Inferior parietal cortex (tissue), 1 donor: Measurements from ENCODE around the gene WASF2.
A peak's percentile ranks its signal among the peaks of the same experiment; 100 is the strongest.
"Not testable (repeated sequence)": the region's sequence is repeated elsewhere in the genome, so short reads cannot be mapped to it uniquely, and the experiment has no call there.

Experiments used
- DNase-seq: peaks from one replicate; pipeline ENCODE4 v3.0.0-alpha.2; 2016; ENCODE audit errors: extremely low spot score

WASF2 gene

DNA sequence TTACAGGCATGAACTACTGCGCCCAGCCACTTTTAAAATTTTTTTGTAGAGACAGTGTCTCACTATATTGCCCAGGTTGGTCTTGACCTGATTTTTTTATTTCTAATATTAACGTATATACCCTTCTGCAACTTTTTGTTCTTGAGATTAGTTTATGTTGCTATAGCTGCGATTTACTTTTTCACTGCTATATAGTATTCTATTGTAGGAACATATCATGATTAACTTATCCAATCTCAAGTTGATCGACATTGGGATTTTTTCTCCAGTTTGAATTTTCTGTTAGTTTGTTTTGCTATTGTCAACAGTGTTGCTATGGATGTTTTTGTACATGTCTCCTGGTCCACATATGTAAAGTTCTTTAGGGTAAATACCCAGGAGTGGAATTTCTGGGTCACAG, 35.4 kb downstream of the WASF2 start:
- no peak for DNase-seq

GRCh38 chr1:27451343-27451742, 38.6 kb downstream of the WASF2 start:
- no peak for DNase-seq

GRCh38 chr1:27448982-27449381, 41.0 kb downstream of the WASF2 start:
- DNase-seq, result no peak

DNA sequence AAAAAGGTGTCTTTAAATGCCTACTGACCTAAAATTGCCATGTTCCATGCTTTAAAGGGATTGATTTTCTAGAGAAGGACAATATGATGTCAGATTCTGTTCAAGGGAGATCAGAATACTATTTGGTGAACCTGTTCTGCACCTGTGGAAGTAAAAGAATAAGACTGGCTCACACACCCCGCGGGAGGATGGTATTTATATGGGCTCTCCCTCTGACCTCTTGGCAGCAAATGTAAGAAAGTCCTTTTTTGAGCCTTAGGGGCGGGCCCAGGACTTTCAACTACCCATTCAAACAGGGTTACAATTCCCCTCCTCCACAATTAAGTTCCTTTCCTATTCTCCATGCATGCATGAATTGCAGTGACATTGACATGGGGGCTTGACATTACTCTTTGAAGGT, 42.1 kb downstream of the WASF2 start:
- DNase-seq, result no peak

DNA sequence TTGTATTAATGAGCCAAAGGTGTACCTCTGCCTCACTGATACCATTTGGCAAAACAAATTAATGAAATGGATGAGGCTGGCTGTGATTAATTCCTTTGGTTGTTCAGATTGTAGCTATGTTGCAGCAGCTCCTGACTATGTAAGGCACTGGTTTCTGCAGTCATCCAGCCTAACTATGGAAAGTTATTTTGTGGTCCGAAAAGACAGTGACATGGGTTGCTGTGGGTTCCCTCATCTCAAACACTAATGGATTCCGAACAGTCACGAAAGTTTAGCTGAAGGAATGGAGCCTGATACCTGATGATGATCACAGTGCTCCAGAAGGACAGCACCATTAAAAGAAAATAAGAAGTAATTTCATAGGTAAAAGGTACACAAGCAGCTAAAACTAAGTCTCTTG, 42.6 kb downstream of the WASF2 start:
- no peak for DNase-seq

DNA sequence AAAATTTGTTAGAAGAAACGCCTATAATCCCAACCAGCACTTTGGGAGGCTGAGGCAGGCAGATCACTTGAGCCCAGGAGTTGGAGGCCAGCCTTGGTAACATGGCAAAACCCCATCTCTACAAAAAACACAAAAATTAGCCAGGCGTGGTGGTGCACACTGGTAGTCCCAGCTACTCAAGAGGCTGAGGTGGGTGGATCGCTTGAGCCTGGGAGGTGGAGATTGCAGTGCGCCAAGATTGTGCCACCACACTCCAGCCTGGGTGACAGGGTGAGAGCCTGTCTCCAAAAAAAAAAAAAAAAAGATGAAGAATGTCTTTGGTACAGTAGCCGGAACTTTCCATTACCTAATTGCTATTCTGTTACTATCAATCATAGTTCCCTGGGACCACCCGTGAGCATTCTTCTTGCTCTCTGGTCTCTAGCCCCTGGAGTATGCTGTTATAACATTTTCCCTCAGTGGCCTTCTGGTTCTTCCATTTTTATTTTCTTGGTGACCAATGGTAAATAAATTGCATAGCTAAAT, 43.4 kb downstream of the WASF2 start:
- DNase-seq, result no peak

GRCh38 chr1:27445177-27445936, 44.6 kb downstream of the WASF2 start:
- no peak for DNase-seq

DNA sequence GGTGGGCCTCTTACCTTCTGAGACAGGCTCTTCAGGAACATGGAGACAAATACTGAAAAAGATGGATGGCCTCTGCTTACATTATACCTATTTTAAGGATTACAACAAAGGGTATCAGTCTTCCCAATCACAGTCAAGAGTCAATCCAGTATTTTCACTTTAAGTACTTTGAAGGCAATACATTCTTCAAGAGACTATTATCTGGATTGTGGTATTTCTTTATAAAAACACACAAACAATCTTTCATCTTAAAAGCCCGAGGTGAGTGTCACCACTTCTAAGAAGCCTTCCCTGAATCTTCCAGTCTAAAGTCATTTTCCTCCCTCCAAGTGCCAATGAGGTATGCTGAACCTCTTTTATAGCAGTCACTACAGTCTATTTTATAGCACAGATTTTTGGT, 45.3 kb downstream of the WASF2 start:
- DNase-seq, result no peak

DNA sequence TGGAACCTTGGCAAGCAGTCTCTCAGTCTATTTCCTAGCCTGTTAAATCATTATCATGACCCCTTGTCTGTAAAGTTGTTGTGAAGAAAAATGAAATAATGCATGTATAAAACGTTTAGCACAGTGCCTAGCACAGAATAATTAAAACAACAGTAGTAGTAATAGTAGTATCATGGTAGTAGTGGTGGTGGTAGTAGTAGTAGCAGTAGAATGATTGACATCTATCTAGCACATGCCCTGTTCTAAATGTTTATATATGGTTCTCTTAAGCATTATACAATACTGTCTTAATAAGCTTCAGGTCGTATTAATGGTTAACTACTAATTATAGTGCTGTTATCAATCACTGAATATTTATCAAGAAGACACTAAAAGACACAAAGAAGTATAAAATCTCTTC, 50.8 kb downstream of the WASF2 start:
- DNase-seq, result no peak

- no peak for DNase-seq
Measured at GRCh38 chr1:27438621-27439061, 51.3 kb downstream of the WASF2 start.

DNA sequence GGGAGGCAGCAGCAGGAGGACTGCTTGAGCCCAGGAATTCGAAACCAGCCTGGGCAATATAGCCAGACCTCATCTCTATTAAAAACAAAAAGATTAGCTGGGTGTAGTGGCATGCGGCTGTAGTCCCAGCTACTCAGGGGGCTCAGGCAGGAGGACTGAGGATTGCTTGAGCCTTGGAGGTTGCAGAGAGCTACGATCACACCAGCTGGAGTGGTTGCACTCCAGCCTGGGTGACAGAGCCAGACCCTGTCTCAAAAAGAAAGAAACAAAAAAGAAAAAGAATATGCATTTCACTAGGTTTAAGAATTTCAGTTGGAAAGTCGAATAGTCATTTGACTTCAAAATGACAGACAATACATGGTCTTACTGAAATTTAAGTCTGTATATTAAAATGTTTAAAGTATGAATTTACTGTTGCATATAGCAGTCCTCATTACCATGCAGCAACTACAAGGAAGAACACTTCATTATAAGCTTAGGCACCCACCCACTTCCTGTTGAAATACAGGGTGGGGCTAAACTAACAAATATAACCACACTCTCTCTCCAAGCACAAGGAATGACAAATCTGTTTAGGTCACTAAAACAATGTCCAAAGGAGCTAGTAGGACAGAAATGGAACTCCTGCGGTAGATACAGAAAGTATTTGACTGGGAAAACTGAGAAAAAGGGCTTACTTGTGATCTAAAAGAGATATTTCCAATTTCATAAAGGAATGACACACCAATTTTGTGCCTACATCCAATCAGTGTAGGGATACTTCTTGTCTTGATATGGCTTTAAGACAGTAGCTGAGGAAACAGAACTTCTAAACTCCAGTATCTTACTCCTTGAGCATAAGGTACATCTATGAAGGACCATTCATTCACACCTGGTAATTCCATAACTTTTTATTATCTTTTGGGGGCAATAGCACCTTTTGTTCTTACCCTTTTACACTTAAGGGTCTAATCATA, 53.5 kb downstream of the WASF2 start:
- DNase-seq, result no peak

DNA sequence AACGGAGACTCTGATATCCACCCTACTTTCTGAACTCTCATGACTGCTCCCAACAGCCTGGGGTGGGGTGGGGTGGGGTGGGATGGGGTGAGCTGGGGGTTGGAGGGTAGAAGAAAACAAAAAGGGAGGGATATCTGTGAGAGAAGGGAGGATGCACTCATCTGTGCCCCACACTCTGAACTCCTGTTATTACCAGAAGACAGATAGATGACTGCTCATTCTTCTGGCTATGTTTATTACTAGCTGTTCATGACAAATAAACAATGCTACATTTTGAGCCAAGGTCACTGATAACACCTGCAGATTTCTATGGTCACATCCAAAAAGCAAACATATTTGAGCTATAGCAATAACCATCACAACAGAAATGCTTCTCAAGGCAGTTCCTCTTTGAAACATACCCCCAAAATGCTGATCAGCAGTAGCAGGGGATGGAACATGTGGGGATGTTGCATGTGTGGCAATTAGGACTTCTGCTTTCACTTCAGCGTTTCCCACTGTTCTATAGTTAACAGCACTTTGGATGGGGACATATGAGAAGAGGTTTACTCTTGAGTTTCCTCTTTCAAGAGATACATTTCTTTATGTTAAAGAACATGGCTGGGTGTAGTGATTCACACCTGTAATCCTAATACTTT, 54.3 kb downstream of the WASF2 start:
- DNase-seq, result no peak

GRCh38 chr1:27433706-27434105, 56.3 kb downstream of the WASF2 start:
- DNase-seq, result no peak

- DNase-seq, result not testable (repeated sequence)
Measured at GRCh38 chr1:27432725-27433124, 57.2 kb downstream of the WASF2 start.

DNA sequence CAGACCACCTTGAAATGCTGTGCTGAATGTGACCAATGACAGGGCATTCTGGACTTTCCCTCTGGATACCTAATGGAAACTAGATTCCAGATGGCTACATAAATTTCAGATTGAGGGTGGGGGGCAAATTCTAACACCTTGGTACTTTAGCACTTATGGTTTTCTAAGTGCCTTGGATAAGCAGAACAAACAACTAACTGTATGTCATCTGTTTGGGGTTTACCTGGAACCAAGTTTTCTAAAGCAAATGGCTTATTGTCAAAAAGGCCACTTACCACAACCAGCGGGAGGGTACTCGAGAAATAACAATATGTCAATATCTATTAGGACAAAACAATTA, 58.4 kb downstream of the WASF2 start:
- no peak for DNase-seq

GRCh38 chr1:27430903-27431600, 58.9 kb downstream of the WASF2 start:
- DNase-seq, result peak; percentile 69

DNA sequence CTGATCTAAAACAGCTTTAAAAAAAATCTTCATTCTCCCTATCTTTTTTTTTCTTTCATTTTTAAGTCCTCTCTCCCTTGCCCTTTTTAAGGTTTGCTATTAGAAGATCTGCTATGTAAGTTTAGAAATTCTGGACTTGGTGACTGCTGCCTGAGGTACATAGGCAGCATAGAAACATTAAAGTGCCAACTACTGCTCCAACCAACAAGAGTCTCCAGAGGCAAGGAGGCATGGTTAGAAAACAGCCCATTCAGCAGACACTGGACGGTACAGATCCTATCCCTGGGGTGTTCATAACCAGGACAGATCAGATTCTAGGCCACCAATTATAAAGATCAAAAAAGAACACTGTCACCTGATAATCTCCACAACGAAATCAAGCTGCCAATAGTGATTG, 60.9 kb downstream of the WASF2 start:
- DNase-seq, result no peak

- DNase-seq, result peak; percentile 58
Measured at GRCh38 chr1:27428316-27429028, 61.5 kb downstream of the WASF2 start.

GRCh38 chr1:27427816-27428315, 62.1 kb downstream of the WASF2 start:
- DNase-seq, result no peak

DNA sequence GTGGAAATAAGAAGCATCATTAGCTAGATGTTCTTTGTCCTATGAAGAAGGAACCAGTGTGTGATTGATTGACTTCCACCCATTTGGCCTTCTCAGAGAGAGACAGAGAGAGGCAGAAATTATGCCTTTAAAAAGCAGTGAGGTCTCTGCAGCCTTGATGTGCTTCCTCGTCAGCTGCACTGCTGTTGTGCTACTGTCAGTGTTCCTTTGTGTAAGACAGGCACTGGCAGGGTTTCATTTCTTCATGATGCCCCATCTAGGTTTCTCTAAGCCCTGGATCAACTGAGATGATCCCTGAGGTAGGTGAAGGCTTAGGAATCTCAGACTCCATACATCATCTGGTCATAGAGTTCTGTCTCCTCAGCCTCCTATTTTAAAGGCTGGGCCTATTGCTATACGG, 62.6 kb downstream of the WASF2 start:
- no peak for DNase-seq

DNA sequence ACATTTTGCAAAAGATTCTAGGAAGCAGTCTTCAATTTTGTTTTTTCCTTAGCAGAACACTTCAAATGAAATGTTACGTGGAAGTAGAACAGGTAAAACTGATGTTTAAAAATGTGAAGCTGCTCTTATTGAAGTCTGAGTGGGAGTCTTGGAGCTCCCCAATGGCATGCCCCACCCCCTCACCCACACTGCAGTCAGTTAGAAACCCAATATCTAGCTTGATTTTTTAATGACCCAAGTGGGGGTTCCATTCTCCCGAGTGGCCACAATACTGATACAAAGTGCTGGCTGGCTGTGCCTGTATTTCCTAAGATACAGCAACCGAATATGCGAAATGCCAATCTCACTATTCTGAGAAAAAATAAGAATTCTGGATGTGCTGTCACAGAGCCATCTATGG, 66.3 kb downstream of the WASF2 start:
- no peak for DNase-seq
